GM20431 (cell line): ENCODE measurements around the gene AFAP1L1.
"Not testable (repeated sequence)": the region's sequence is repeated elsewhere in the genome, so short reads cannot be mapped to it uniquely, and the experiment has no call there.

Source experiments
- in situ Hi-C: fragments of 300-500 bp; cut with MseI, MboI; formaldehyde crosslinking; loops from one replicate; pipeline ENCODE4 v1.15.0; 2020; ENCODE audit warnings: low sequenced_read_pairs; ENCODE audit not compliant: unreplicated experiment

AFAP1L1 gene

GRCh38 chr5:149380466-149381121 lies 108.9 kb downstream of the AFAP1L1 start:
- in situ Hi-C loops, result loop anchor here (10.0 kb wide), 1 partner anchor 184 kb away; no protein-coding TSS in a partner anchor

DNA sequence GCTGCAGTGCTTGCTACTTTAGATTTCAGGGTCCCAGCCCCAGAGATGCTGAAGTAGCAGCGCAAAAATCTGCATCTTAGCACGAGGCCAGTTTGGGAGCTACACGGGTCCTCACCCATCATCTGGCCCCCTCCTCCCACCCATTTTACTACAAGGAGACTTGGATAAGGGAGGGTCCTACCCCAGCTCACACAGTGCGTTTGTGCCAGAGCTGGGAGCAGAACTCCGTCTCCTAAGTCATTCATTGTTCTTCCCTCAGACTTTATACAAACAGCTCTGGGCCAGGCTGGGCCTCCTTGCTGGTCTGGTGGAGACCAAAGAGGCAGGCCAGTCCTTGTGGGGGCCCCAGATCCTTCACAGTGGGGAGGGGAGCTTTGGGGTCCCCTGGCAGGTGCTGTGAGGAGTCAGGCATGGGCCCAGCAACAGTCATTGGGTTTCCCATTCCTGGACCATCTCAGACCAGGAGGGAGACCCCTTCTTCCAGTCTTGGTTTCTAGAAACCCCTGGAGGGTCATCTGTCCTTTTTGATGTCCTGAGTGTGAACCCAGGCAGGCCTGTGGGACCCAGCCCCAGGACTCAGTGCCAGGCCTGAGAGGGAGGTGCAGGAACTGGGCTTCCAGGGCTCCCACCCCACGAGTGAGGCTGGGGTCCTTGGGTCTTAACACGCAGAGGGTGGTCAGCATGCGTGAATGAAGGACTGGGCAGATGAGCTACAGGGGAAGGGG lies 109.8 kb downstream of the AFAP1L1 start:
- in situ Hi-C loops, result loop anchor here (10.0 kb wide), 1 partner anchor 183 kb away; no protein-coding TSS in a partner anchor

- in situ Hi-C loops, result loop anchor here (10.0 kb wide), 1 partner anchor 183 kb away; no protein-coding TSS in a partner anchor
Observed at GRCh38 chr5:149381986-149382338, 110.3 kb downstream of the AFAP1L1 start.

GRCh38 chr5:149382517-149383220 lies 111.0 kb downstream of the AFAP1L1 start:
- in situ Hi-C loops, result loop anchor here (10.0 kb wide), 1 partner anchor 182 kb away; no protein-coding TSS in a partner anchor

DNA sequence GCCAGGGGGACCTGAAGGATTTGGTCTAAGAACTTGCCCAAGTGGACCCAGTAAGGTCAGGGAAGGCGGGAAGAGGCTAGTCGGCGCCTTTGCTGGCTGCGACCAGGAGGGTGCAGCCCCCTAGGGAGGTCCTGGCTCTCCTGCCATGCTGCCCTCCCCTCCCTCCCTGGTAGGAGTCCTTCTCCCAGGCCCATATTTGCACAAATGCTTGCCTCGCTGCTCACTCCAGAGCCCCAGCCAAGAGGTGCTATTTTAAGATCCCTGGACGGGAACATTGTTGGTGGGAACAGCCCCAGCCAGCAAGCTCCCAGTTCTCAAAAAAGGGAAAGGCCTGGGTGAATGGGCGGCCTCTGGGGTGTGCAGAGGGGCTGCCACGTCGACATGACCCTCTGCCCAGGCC lies 111.7 kb downstream of the AFAP1L1 start:
- in situ Hi-C loops, result loop anchor here (10.0 kb wide), 1 partner anchor 181 kb away; no protein-coding TSS in a partner anchor

- in situ Hi-C loops, result loop anchor here (10.0 kb wide), 1 partner anchor 179 kb away; no protein-coding TSS in a partner anchor
Observed at GRCh38 chr5:149386166-149386565, 114.5 kb downstream of the AFAP1L1 start.

DNA sequence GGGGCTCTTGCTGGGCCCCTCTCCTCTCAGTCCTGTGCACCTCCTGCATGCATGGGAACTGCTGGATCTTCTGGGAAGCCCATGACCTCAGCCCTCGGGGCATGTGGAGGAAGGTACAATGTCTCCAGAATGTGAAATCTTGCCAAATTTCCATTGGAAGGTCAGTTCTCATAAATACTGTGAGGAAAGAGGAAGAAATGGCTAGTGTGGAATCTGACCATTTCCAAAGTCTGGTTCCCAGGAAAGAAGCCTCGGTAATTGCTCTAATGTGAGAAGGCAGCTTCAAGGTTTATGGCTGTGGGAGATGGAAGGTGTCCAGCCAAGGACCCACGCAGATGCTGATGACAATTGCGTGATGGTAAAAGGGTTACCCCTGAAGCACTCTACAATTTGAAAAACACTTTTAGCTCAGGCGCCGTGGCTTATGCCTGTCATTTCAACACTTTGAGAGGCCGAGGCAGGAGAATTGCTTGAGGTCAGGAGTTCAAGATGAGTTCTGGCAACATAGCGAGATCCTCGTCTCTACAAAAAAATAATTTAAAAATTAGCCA lies 115.5 kb downstream of the AFAP1L1 start:
- in situ Hi-C loops, result loop anchor here (10.0 kb wide), 1 partner anchor 178 kb away; no protein-coding TSS in a partner anchor

DNA sequence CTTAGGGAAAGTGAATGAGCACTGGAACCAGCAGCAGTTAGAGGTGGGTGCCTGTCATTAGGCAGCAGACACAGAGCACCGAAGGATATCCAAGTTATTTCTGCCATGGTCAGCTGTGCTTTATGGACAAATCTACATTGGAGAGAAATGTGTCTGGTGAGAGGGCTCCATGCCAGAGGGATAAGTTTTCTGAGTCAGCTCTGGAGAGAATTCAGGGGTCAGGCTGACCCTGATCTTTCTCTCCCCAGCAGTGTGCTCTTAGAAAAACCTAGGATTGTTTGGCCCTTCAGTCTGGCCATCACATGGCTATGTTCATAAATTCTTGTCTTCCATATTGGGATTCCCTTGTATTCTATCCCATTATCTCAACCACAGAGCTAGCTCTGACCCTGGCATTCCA lies 116.3 kb downstream of the AFAP1L1 start:
- in situ Hi-C loops, result loop anchor here (10.0 kb wide), 1 partner anchor 177 kb away; no protein-coding TSS in a partner anchor

GRCh38 chr5:149388498-149389190 lies 117.0 kb downstream of the AFAP1L1 start:
- in situ Hi-C loops, result loop anchor here (10.0 kb wide), 1 partner anchor 176 kb away; no protein-coding TSS in a partner anchor

GRCh38 chr5:149389552-149390495 lies 118.2 kb downstream of the AFAP1L1 start:
- in situ Hi-C loops, result loop anchor here (10.0 kb wide), 1 partner anchor 175 kb away; no protein-coding TSS in a partner anchor

- in situ Hi-C loops, result not testable (repeated sequence)
Observed at GRCh38 chr5:149391076-149391475, 119.4 kb downstream of the AFAP1L1 start.
